Brain microvascular endothelial cell (primary cell): Measurements from ENCODE around the gene DIP2B.

Experiments
- DNase-seq: peaks from one replicate; pipeline ENCODE4 v3.0.0-alpha.2; 2020
- H3K27ac ChIP-seq: fragments of 250-450 bp; sonication (Bioruptor Pico); 2 replicates; pipeline ENCODE4 v1.5.1; 2020; ENCODE audit warnings: mild to moderate bottlenecking, moderate library complexity
- H3K27me3 ChIP-seq: fragments of 250-450 bp; sonication (Bioruptor Pico); replicated peaks from 2 replicates; pipeline ENCODE4 v1.5.1; 2020; ENCODE audit warnings: mild to moderate bottlenecking
- H3K36me3 ChIP-seq: fragments of 250-450 bp; sonication (Bioruptor Pico); replicated peaks from 2 replicates; pipeline ENCODE4 v1.5.1; 2020; ENCODE audit warnings: mild to moderate bottlenecking
- H3K4me3 ChIP-seq: 2 replicates; pipeline ENCODE4 v1.5.1; 2011; ENCODE audit warnings: low read depth, mild to moderate bottlenecking, control low read depth, low read length, moderate library complexity
- CTCF ChIP-seq: IDR thresholded peaks from 2 replicates; pipeline ENCODE4 v1.5.1; 2011; ENCODE audit warnings: low read depth, mild to moderate bottlenecking, moderate library complexity, low read length, control low read depth, inconsistent platforms; ENCODE audit errors: missing control alignments
- in situ Hi-C: cut with HindIII; loops from 2 replicates; pipeline ENCODE4 v1.10.0; 2017; ENCODE audit warnings: low sequenced_read_pairs, low pct_ligation_motif_present

The DIP2B gene

DNA sequence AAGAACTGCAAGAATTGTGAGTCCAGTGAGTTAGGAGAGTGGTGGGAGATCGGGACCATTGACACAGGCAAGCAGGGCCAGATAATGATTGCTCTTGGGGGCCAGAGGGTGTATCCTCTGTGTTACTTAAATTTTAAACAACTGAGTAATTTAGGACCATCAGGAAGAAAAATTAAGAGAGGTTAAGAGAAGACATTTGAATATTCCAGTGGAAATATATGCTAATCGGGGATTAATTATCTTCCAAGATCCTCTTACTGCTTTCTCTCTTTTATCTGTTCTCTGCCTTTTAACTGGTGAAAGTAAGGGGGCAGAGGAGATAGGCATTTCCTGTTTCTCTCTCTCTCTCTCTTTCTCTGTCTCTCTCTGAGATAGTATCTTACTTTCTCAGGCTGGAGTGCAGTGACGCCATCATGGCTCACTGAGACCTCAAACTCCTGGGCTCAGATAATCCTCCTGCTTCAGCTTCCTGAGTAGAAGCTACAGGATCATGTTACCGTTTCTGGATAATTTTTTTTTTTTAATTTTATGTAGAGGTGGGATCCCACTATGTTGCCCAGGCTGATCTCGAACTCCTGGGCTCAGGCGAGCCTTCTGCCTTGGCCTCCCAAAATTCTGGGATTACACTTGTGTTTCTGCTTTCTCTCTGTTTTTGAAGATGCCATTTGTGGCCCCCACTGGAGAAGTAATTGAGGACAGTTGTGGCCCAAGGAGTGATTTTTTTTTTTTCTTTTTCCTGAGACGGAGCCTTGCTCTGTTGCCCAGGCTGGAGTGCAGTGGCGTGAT is 85.1 kb downstream of the DIP2B start:
- peak; percentile 92 for DNase-seq
- in situ Hi-C loops: no loop called here
- H3K27me3 ChIP-seq: no peaks in the 10 kb centered on the region
- no peak overlapping the region for H3K4me3 ChIP-seq
- TF ChIP-seq CTCF: no peak
- H3K36me3 ChIP-seq: no peaks in the 10 kb centered on the region
- peak overlapping the region; percentile 53 for H3K27ac ChIP-seq

DNA sequence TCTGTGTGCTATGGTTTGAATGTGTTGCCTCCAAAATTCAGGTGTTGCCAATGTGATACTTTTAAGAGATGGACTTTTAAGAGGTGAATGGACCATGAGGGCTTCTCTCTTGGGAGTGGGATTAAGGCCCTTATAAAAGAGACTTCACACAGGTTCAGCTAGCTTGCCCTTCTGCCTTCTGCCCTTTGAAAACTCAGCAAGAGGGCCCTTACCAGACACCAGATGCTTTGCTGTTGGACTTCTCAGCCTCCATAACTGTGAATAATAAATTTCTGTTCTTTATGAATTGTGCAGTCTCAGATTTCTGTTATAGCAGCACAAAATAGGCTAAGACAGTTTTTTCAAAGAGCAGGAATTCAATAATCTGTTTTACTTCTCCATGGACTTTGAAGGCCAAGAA is 86.1 kb downstream of the DIP2B start:
- no peak for TF ChIP-seq CTCF
- Histone ChIP-seq H3K27me3 (no peaks in the 10 kb centered on the region), H3K36me3 (no peaks in the 10 kb centered on the region), H3K27ac (no peak overlapping the region), H3K4me3 (no peak overlapping the region)
- in situ Hi-C loops: no loop called here
- no peak for DNase-seq

- no peaks in the 10 kb centered on the region for H3K27me3 ChIP-seq
Observed at GRCh38 chr12:50595667-50596066, 90.9 kb downstream of the DIP2B start.

GRCh38 chr12:50597200-50598195 is 92.7 kb downstream of the DIP2B start:
- H3K36me3 ChIP-seq: no peaks in the 10 kb centered on the region
- TF ChIP-seq CTCF: peak; percentile 26
- in situ Hi-C loops: no loop called here
- peak overlapping the region; percentile 47 for H3K27ac ChIP-seq
- peak overlapping the region; percentile 12 for H3K4me3 ChIP-seq
- DNase-seq: peak; percentile 83
- H3K27me3 ChIP-seq: no peaks in the 10 kb centered on the region

More at GRCh38 chr12:50595667-50596066, 90.9 kb downstream of the DIP2B start:
- in situ Hi-C loops: no loop called here
- no peak overlapping the region for H3K4me3 ChIP-seq
- no peak for DNase-seq
- no peak for TF ChIP-seq CTCF
- no peaks in the 10 kb centered on the region for H3K36me3 ChIP-seq
- H3K27ac ChIP-seq: no peak overlapping the region

- in situ Hi-C loops: no loop called here
- Histone ChIP-seq H3K27ac (peak overlapping the region; percentile 47), H3K36me3 (no peaks in the 10 kb centered on the region), H3K4me3 (no peak overlapping the region), H3K27me3 (no peaks in the 10 kb centered on the region)
- TF ChIP-seq CTCF: no peak
- DNase-seq: peak; percentile 22
Observed at GRCh38 chr12:50598321-50598862, 93.6 kb downstream of the DIP2B start.
